GM19238 (cell line): ENCODE measurements around the gene TNFAIP3.
"Not testable (repeated sequence)": the region's sequence is repeated elsewhere in the genome, so short reads cannot be mapped to it uniquely, and the experiment has no call there.

Source experiments
- DNase-seq: peaks from one replicate; pipeline ENCODE4 v3.0.0; 2011; ENCODE audit warnings: low spot score; ENCODE audit not compliant: insufficient read length

TNFAIP3 gene

GRCh38 chr6:137844773-137845172, 22.3 kb upstream of the TNFAIP3 start:
- DNase-seq = not testable (repeated sequence)

GRCh38 chr6:137845460-137845859, 21.6 kb upstream of the TNFAIP3 start:
- DNase-seq = no peak

DNA sequence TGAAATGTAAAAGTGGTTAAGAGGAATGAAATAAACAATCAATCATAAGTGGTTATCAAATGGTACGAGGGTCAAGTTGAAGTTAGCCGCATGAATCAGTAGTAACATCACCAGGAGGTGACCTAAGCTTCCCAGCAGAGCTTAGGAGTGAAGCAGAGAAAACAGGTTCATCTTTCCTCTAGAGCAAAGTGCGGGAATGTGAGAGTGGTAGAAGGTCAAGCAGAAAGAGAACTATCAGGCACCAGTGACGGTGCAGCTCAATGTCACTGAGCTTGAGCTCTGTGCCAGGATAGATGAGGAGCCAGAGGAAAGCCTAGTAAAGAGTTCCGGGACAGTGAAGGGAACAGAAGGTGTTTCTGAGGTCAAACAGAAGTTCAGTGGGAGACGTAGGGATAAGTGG, 20.8 kb upstream of the TNFAIP3 start:
- no peak for DNase-seq

DNA sequence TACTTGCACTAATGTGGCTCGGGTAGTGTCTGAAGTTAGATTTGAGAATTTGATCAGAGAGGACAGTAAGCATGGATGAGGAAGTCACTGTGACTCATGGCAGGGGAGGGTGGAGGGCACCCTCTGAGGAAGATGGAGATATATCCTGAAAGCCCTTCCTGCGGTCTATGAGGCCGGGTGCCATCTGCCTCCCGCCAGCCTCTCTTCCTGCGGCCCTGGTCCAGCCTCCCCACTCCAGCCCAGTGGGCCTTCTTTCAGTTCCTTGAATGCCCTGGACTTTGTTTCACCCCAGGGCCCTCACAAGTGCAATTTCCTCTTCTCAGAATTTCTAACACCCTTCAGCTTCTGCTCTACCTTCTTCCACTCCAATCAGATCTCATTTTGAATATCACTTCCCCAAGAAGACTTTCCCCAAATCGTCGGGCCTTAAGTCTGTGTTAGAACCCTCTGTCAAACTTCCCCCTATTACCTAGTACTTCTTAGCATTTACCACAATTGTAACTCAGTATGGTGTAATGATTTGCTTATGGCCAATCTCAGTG, 20.2 kb upstream of the TNFAIP3 start:
- no peak for DNase-seq

DNA sequence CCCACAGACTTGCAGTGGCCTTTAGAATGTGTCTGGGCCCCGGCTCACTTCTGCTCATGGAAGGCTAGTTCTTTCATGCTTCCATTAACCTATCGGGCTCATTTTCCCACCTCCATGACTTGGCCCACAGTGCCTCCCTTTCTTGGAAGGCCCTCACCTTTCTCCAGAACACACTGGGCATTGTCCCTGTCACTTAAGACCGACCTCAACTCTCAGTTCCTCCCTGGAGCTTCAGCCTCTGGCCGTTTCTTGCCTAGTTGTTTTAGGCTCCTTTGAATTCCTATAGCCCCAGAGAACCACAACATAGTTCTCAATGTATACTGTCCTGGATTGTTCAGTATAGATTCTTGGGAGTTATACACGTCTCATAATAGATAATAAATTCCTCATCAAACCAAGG, 19.3 kb upstream of the TNFAIP3 start:
- no peak for DNase-seq

DNA sequence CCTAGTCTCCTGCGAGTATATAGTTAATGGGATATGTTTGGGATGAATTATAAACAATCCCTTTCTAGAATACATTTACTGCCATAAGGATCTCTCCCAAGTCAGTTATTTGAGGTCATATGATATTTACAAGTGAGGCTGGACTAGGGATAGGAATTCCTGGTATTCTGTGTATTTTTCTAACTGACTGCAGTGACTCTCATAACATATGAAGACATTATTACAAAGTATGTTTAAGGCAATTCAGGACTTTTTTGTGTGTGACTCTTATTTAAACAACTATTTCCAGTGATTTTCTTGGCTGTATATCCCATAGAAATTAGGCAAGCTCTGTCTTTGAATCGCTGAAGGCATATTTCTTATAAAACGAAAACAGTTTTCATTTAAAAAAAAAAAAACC, 18.4 kb upstream of the TNFAIP3 start:
- no peak for DNase-seq

DNA sequence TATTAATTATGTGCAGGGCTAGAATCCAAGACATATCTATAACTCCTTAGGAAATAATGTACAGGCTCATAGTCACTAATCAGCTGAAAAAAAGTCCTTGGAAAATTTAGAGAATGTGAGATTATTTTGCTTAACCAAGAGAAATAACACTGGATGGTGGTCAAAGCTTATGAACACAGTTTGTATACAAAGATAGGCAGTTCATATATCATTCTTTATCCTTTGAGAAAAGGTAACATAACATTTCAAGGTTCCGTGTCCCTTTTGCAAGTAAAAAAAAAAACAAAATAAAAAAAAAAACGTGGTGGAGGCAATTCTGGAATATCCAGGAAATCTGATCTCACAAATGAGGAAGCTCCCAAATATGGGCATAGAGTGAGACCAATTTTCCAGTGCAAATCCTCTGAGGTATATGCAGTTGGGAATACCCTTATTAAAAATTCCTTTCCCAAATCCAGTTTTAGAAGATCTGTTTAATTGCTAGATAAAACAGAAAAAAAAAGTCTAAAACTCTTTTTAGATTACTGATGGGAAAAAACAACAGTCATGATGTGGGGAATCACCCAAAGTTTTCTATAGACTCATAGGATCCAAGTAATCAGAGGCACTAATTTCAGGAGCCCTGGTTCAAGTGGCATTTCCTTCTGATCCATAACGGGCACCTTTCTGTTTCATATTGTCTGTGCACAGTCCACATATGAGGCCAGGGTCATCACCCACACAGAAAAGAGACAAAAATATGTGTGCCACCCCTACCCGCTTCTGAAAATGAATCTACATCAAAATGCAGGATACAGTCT, 17.7 kb upstream of the TNFAIP3 start:
- no peak for DNase-seq

DNA sequence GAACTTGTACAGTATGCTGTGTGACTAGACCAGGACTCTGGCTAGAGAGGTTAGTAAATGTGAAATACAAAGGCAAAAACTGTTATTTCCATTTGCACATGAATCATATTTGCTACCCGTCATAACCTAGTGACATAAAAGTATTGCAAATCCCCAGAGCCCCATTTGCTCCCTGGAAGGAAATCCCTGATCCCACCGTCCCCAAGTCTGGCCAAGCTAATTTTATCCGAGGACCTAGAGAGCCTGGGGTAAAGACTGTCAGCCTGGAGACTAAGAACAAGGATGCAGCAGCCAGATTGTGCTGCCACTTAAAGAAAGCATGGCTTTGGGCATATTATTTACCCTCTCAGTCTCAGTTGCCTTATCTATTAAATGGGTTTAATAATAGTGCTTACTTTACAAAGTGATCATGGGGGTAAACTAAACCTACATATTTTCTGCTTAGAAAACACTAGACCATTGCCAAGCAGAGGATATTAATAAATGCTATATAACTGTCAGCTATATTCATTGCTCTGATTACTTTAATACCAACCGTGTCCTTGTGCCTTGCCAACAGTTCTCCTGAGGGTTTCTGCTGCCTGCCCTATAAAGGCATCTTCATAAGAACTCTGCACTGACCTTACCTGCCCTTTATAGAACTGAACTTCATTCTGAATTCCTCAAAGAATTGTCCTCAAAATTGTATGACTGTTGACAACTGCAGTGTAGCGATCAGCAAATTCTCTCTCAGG, 16.9 kb upstream of the TNFAIP3 start:
- no peak for DNase-seq

DNA sequence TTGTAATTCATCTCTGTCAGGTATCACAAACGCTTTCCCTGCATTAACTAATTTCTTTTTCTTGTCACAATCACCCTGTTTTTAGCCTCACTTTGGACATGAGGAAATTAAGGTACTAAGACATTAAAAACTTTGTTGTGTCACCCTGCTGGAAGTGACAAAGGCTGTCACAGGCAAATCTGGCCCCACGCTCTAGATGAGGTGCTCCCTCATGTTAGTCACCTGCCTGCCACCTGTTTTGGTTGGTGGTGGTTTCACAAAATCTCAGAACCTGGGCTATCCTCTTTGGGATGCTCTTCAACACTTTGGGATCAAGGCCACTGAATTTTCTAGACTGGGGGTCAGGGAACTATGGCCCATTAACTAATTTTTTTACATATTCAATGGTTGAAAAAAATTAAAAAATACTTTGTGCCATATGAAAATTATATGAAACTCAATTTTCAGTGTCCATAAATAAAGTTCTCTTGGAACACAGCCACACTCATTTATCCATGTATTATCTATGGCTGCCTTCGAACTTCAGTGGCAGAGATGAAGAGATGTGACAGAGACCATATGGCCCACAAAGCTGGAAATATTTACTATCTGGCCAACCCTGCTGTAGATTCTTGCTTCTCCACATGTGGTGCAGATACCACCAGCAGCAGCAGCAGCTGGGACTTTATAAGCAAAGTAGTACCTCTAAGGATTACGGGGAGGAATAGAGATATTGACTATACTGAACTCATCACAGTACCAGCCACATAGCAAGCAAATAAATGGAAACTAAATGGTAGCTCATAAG, 16.1 kb upstream of the TNFAIP3 start:
- DNase-seq = no peak

- DNase-seq = no peak
Measured at GRCh38 chr6:137851669-137852068, 15.4 kb upstream of the TNFAIP3 start.

- DNase-seq = no peak
Measured at GRCh38 chr6:137852346-137852745, 14.7 kb upstream of the TNFAIP3 start.

DNA sequence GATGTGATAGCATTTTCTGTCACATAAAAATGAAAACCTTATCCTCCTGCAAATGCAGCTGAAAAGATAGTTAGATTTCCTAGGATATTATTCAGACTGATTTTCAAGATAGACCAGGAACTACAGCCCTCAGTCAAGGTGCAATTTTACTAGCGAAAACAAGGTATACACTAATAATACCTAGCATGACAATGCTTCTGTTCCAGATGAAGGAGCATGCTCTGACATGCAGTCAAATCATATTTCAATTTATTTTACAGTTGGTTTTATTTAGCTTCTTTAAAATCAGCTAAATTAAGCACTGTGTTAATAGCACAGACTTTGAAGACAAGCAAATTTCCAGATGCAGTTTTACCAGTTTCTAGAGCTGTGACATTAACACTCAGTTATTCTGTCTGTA, 14.2 kb upstream of the TNFAIP3 start:
- no peak for DNase-seq

- DNase-seq = no peak
Measured at GRCh38 chr6:137853569-137854213, 13.4 kb upstream of the TNFAIP3 start.

DNA sequence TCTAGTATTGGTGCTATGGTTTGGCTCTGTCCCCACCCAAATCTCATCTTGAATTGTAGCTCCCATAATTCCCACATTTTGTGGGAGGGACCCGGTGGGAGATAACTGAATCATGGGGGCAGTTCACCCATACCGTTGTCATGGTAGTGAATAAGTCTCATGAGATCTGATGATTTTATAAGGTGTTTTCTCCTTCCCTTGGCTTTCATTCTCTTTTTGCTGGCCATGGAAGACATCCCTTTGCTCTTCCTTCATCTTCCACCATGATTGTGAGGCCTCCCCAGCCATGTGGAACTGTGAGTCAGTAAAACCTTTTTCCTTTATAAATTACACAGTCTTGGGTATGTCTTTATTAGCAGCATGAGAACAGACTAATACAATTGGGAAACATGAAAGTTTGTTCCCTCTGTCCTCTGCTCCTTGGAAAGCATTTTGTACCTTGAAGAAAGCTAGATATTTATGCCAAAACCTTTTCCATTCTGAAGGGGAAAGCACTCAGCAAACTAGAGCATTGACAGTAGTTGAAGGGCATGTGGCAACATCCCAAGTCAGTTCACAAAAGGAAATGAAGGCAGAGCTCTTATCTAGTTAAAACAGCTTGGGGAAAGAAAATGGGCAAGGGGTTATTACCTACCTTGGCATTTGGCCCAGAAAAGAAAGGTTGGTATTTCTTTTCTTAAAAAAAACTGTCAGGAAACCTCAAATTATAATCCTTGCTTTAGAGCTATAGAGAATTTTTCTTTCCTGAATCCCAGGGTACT, 10.7 kb upstream of the TNFAIP3 start:
- no peak for DNase-seq

GRCh38 chr6:137859025-137859424, 8.0 kb upstream of the TNFAIP3 start:
- DNase-seq = no peak

- DNase-seq = no peak
Measured at GRCh38 chr6:137860394-137861005, 6.6 kb upstream of the TNFAIP3 start.

DNA sequence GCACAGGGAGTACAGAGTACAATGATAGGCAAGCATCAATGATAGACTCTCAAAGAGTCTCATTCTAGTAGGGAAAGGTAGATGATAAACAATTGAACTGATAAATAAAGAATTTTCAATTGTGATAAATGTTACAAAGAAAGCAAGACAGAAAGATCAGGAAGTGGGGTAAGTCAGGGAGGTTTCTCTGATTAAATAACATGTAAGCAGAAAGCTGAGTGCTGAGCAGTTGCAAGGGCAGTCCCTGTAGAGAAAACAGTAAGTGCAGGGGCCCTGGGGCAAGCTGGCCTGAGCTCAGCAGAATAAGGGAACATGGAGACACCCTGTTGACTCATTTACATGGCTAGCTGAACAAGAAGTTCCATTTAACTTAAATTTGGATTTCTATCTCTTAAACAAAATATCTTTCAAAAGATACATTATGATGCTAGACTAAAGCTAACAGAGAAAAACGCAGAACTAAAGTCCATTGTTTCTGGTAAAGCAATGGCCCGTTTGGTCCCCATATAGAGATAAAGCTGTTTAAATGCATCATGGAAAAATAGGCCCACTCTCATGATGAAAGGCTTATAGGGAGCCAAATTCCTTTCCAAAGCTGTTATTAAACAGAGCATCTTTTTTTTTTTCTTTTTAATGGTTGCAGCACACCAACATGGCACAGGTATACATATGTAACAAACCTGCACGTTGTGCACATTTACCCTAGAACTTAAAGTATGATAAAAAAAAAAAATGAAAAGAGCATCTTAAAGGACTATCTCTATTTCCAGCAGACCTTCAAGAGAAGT, 5.3 kb upstream of the TNFAIP3 start:
- no peak for DNase-seq

- DNase-seq = no peak
Measured at GRCh38 chr6:137862419-137863090, 4.5 kb upstream of the TNFAIP3 start.
